Left forelimb (tissue), 1 donor: Measurements from ENCODE around the gene CFAP77.

Source experiments
- DNase-seq: peaks from one replicate; pipeline ENCODE4 v3.0.0-alpha.2; 2018; ENCODE audit warnings: low spot score

Gene CFAP77

DNA sequence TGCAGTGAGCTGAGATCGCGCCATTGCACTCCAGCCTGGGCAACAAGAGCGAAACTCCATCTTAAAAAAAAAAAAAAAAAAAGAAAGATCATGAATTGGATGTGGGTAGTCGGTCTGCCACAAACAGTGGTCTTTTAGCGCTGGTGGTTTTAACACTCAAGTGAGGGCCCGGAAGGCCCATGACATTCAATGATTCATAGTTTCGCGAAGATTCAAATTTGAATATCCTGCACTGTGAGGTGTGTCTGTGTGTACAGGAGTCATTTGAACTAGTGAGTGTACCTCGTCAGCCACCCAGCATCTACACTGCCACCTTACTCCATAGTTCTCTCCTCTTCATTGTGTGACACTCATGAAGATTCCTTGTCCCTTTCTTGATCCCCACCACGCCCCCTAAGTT lies 41.3 kb downstream of the CFAP77 start:
- DNase-seq, result no peak

DNA sequence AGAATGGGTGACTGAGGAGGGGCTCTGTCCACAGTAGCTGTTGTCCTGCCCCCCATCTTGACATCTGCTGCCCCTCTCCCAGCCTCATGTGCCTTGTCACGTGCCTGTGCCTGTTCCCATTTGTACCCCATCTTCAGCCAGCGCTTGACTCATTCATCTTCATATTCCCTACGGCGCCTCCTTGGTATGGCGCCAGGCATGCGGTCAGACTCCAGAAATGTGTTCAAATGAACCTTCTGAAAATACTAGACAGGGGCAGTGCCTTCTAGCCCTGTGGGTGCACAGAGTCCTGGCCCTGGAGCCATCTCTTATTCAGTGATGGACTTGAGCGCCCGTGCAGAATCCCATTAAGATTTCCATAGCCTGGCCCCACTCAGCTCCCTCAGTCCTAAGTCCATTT lies 46.2 kb downstream of the CFAP77 start:
- no peak for DNase-seq

GRCh38 chr9:132457504-132458236 lies 47.7 kb downstream of the CFAP77 start:
- no peak for DNase-seq

GRCh38 chr9:132458432-132458831 lies 48.4 kb downstream of the CFAP77 start:
- no peak for DNase-seq

DNA sequence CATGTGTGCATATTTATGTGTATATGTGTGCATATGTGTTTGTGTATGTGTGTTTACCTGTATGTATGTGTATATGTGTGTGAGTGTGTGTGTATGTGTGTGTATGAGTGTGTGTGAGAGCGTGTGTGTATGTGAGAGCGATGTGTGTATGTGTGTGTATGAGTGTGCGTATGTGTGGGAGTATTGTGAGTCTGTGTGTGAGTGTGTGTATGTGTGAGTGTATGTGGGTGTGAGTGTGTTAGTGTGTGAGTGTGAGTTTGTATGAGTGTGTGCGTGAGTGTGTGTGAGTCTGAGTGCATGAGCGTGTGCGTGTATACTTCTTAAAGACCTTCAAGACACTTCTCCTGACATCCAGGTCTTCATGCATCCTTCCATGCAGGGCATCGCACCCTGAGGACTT lies 49.6 kb downstream of the CFAP77 start:
- DNase-seq, result no peak

DNA sequence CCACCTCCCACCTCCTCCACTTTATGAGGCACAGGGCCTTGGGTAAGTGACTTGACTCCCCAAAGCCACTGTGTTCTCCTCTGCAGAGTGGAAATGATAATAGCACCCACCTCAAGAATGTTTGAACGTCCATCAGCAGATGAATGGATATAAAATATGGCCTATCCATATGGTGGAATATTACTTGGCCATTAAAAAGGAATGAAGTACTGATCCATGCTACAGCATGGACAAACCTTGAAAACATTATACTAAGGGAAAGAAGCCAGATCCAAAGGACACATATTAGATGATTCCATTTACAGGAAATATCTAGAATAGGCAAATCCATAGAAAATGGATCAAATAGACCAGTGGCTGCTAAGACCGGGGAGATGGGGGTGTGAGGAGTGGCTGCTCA lies 50.2 kb downstream of the CFAP77 start:
- DNase-seq, result no peak

DNA sequence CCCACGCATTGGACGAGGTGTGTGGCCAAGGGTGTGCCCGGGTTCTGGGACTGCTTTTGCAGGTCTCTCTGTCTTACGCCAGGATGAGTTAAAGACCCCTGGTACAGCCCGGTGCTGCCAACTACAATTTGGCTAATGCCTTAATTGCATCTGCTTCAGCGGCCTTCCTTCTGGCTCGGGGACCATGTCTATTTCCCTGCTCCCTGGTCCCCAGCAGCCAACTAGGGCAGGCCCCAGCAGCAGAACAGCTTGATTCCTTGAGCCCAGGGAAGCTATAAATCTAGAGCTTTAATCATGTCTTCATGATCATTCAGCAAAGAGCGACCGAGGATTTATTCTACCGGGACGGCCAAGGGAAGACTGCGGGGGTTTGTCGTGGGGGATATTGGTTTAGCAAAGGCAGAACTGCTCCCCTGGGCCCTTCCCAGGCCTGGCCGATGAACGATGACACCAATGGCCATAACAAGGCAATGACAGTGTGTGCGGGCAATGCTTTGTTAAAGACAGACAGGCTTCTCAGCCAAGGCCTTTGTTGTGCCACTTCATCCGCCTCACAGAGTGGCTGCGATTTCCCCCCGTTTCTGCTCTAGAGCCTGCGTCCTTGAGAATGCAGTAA lies 51.4 kb downstream of the CFAP77 start:
- no peak for DNase-seq

GRCh38 chr9:132461971-132462370 lies 52.0 kb downstream of the CFAP77 start:
- DNase-seq, result no peak

- no peak for DNase-seq
These were observed 54.5 kb downstream of the CFAP77 start for GRCh38 chr9:132464547-132464946.

DNA sequence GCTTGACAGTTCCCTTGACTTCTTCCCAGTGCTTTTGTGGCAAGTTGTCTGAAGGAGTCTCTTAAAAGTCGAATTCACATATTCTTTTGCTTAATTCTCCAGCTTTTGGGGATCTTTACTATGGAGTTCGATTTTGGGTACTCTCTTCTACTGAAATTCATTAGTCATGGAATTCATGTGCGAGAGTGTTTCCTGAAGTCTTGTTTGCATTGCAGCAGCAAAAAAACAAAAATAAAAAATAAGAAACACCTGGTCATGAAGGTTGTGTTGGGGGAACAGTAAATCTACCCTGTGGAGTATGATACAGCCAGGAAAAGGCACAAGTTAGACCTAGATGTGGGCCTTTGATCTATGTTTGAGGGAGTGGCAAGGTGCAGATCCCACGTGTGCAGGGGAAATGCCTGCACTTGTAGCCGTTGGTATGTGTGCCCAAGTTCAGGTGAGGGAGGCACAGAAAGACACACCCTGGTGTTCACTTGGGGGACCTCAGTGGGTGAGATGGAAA lies 55.2 kb downstream of the CFAP77 start:
- DNase-seq, result no peak

DNA sequence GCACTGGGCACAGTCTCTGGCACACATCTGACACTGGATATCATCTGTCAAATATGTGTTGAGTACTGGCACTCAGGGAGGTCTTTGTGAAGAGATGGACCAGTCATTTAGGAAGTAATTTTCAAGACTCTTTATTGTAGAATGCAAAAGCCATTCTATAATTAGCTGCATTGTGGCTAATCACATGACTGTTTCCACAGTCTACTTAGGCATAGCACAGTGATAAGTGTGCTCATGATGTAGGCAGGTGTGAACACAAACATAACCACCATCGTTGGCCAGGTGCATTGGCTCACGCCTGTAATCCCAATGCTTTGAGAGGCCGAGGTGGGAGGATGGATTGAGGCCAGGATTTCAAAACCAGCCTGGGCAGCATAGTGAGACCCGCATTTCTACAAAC lies 62.2 kb downstream of the CFAP77 start:
- no peak for DNase-seq

DNA sequence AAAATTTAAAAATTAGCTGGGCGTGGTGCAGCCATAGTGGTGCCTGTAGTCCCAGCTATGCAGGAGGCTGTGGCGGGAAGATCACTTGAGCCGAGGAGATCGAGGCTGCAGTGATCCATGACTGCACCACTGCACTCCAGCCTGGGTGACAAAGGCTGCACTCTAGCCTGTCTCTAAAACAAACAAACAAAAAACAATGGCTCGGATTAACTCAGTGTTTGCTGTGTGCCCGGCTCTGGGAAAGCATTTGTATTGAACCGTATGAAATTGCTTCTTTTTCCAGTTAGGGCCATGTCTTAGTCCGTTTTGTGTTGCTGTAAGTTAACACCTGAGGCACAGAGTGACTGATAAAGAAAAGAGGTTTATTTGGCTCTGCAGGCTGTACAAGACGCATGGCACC lies 62.6 kb downstream of the CFAP77 start:
- DNase-seq, result no peak

- DNase-seq, result no peak
These were observed 64.2 kb downstream of the CFAP77 start for GRCh38 chr9:132474253-132474652.

DNA sequence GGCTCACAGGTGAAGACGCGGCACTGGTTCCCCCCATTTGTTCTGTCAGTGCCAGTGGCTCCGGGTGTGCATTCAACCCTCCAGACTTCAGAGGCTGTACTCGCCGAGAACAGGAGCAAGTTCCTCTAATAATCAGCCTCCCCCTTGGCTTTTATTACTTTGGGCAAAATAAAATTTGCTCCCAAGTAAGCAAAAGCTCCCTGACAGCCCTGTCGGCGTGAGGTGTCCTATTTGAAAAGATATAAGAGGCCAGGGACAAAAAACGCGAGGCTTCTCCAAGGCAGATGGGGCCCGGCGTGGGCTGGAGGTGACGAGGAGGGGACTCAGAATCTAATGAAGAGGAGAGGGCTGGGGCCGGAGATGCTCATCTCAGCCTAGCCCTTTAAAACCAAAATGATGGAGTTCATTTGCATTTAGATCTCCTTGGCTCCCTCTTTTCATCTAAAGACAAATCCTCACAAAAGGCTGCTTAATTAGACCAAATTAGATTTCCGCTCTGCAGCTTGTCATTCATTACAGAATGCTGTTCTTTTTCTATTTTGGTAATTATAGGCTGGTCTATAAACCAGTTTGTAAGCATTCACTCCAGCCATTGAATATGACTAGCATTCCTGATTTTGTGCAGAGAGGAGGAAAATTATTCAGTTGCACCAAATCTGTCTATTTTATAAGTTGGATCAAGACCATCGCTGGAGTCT lies 68.5 kb downstream of the CFAP77 start:
- no peak for DNase-seq

- DNase-seq, result no peak
These were observed 69.7 kb downstream of the CFAP77 start for GRCh38 chr9:132479733-132480132.

GRCh38 chr9:132481053-132481849 lies 71.2 kb downstream of the CFAP77 start:
- no peak for DNase-seq

DNA sequence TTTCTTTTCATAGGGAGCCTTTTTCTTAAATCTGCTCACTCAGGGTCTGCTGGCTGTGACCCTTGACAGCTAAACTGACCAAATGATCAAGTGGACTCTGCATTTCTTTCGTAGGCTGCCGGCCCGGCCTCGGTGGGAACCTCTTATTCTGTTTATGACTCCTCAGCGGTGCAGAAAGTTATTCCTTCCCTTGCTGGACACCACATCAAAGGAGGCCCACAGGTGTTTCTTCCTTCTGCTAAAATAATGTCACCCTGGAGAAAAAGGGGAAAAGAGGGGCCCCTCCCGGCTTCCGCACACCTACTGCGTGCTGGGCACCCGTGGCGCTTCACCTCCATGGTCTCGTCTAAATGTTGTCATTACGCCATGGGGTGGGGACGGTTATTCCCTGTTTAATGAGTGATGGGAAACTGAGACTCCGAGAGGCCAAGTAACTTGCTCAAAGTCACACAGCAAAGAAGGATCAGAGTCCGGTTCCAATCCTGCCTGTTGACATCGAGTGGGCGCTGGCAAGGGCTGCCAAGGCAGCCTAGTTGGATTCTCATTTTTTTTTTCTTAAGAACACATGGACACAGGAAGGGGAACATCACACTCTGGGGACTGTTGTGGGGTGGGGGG lies 72.3 kb downstream of the CFAP77 start:
- no peak for DNase-seq

DNA sequence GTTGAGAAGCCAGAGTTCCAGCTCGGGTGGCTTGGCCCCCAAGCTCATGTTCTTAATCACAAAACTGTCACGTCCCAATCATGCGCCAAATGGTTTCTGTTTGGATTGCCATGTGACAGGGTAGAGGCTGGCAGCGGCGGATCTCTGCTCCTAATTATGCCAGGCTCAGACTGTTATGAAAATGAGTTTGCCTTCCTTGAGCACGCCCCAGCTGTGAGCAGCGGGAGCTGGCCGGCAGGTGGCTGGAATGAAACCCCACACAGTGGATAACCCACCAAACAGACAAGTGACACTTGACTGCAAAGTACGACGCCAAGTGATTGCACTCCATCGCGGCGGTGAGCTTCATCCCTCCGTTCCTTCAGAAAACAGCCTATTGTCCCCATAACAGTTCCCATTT lies 75.4 kb downstream of the CFAP77 start:
- no peak for DNase-seq

GRCh38 chr9:132486706-132487350 lies 76.8 kb downstream of the CFAP77 start:
- no peak for DNase-seq

DNA sequence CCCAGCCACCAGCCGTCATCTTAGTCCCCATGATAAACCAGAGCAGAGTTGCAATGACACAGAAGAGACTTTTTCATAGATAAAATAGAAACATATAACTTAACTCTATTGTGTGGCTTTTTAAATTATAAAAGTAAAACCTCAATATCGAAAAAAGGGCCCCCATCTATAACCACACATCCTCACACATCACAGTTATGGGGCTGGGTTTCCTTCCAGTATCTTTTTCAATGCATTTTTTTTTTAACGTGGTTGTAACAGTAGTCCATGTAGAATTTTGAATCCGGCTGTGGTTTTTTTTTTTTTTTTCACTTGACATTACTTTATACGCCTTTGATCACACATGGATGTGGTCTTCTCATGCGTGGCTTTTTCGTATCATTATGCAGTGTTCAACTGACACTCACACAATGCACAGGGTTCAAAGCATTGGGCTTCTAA lies 77.4 kb downstream of the CFAP77 start:
- DNase-seq, result no peak

DNA sequence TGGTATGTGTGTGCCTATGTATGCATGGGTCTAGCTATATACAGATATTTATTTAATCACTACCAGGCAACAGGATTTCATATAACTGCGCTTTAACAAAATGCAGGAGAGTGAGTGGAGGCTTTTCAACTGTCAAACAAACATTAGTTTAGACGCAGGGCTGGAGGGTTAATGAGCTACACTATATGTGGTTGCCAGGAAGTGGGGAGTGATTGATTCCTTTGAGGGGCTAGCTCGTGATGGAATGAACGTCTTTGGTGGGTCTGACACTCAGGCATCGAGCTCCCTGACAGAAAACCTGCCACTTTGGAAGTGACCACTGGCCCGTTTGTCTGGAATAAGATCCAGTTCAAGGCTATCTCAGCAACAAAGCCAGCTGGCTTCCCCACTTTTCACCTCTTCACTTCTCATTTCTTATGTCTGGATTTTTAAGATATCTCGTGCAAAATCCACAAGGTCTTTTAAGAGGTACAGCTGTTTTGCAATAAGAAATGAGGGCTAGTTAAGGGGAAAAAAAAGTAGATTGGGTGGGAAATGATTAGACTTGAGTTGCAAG lies 78.0 kb downstream of the CFAP77 start:
- no peak for DNase-seq
